ENCODE data around the gene ROBO1. TPM values are rescaled to one million over a fixed set of nuclear protein-coding genes. Genes with fewer than 3 reads are reported as not detected.
A peak's percentile ranks its signal among the peaks of the same experiment; 100 is the strongest.

ROBO1 gene
- total RNA-seq, 1 donor from 2014 or later: 71.7 TPM

DNA sequence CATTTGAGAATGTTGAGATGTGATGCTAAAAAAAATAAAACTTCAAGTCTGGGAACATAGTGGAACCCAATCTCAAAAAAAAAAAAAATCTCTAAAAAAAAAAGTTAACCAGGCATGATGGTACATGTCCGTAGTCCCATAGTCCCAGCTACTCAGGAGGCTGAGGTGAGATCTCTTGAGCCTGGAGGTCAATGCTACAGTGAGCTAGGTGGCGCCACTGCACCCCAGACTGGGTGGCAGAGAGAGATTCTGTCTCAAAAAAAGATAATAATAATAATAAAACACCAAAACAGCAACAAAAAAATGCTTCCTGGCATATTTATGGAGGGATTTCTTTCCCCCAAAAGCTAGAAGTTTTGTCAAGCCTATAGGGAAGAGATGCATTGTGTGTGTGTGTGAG is 361.6 kb downstream of the ROBO1 start:
- Histone ChIP-seq H3K27ac (ENCODE audit: low read depth, low read length) (no peak overlapping the region), H3K9me3 (ENCODE audit: insufficient read depth, low read depth, low read length) (no peaks in the 10 kb centered on the region), H3K27me3 (ENCODE audit: insufficient read depth, low read length) (no peaks in the 10 kb centered on the region), H3K4me1 (ENCODE audit: insufficient read depth, low read length) (no peaks in the 10 kb centered on the region), H2AFZ (ENCODE audit: low read depth, low read length) (no peak overlapping the region), H3K4me3 (ENCODE audit: insufficient read depth, low read depth, low read length) (no peak overlapping the region), H3K79me2 (ENCODE audit: insufficient read depth, low read length) (no peaks in the 10 kb centered on the region), H3K36me3 (ENCODE audit: insufficient read depth, low read length) (no peaks in the 10 kb centered on the region), H4K20me1 (ENCODE audit: insufficient read depth, low read length) (no peaks in the 10 kb centered on the region), H3K9ac (ENCODE audit: low read length) (no peak overlapping the region), H3K4me2 (ENCODE audit: low read length) (no peak overlapping the region)
- no peak for DNase-seq (ENCODE audit: low read depth)
- no peak for FAIRE-seq
- Mint-ChIP-seq H3K27ac (ENCODE audit: unreplicated experiment) (no peak overlapping the region), H3K9me3 (ENCODE audit: unreplicated experiment) (no peaks in the 10 kb centered on the region), H3K4me1 (ENCODE audit: low read depth, unreplicated experiment) (no peaks in the 10 kb centered on the region), H3K36me3 (ENCODE audit: low read depth, unreplicated experiment) (no peaks in the 10 kb centered on the region), H3K27me3 (ENCODE audit: low read depth, unreplicated experiment) (no peaks in the 10 kb centered on the region), H3K4me3 (ENCODE audit: unreplicated experiment) (no peak overlapping the region)
- no peak for TF ChIP-seq EZH2 (IDR thresholded peaks at IDR 0.05; ENCODE audit: insufficient read depth, low read length)
- TF ChIP-seq, protein P1, sequence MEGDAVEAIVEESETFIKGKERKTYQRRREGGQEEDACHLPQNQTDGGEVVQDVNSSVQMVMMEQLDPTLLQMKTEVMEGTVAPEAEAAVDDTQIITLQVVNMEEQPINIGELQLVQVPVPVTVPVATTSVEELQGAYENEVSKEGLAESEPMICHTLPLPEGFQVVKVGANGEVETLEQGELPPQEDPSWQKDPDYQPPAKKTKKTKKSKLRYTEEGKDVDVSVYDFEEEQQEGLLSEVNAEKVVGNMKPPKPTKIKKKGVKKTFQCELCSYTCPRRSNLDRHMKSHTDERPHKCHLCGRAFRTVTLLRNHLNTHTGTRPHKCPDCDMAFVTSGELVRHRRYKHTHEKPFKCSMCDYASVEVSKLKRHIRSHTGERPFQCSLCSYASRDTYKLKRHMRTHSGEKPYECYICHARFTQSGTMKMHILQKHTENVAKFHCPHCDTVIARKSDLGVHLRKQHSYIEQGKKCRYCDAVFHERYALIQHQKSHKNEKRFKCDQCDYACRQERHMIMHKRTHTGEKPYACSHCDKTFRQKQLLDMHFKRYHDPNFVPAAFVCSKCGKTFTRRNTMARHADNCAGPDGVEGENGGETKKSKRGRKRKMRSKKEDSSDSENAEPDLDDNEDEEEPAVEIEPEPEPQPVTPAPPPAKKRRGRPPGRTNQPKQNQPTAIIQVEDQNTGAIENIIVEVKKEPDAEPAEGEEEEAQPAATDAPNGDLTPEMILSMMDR (IDR thresholded peaks at IDR 0.05; ENCODE audit: insufficient read depth, low read depth, low read length): no peak

DNA sequence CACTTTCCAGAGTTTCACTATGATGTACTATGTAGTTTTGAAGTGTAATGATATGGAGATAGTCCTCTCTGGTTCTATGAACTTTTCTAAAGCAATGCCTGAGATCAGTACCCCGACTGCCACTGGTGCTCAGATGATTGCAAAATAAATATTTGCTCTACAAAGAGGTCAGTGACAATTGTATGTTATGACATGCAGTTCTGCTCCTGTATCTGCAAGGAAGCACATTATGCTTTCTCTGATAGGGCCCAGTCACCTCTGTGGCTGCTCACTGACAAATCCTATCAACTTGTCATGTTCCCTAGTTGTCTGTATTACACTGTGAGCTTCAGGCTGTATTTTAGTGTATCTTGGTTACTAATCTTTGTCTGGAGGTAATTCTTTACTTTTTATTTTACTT is 362.6 kb downstream of the ROBO1 start:
- Mint-ChIP-seq H3K27me3 (ENCODE audit: low read depth, unreplicated experiment) (no peaks in the 10 kb centered on the region), H3K36me3 (ENCODE audit: low read depth, unreplicated experiment) (no peaks in the 10 kb centered on the region), H3K4me1 (ENCODE audit: low read depth, unreplicated experiment) (no peaks in the 10 kb centered on the region), H3K4me3 (ENCODE audit: unreplicated experiment) (no peak overlapping the region), H3K27ac (ENCODE audit: unreplicated experiment) (no peak overlapping the region), H3K9me3 (ENCODE audit: unreplicated experiment) (peaks cover 1% of the 10 kb centered on the region)
- no peaks in the 10 kb centered on the region for H3K79me2 ChIP-seq (ENCODE audit: insufficient read depth, low read length)
- H3K4me3 ChIP-seq (ENCODE audit: insufficient read depth, low read depth, low read length): no peak overlapping the region
- peak overlapping the region; percentile 6 for H2AFZ ChIP-seq (ENCODE audit: low read depth, low read length)
- no peak overlapping the region for H3K27ac ChIP-seq (ENCODE audit: low read depth, low read length)
- H3K4me2 ChIP-seq (ENCODE audit: low read length): no peak overlapping the region
- DNase-seq (ENCODE audit: low read depth): no peak
- H4K20me1 ChIP-seq (ENCODE audit: insufficient read depth, low read length): no peaks in the 10 kb centered on the region
- no peak overlapping the region for H3K9ac ChIP-seq (ENCODE audit: low read length)
- H3K4me1 ChIP-seq (ENCODE audit: insufficient read depth, low read length): no peaks in the 10 kb centered on the region
- no peaks in the 10 kb centered on the region for H3K9me3 ChIP-seq (ENCODE audit: insufficient read depth, low read depth, low read length)
- no peaks in the 10 kb centered on the region for H3K36me3 ChIP-seq (ENCODE audit: insufficient read depth, low read length)
- H3K27me3 ChIP-seq (ENCODE audit: insufficient read depth, low read length): no peaks in the 10 kb centered on the region
- no peak for FAIRE-seq
- TF ChIP-seq EZH2 (IDR thresholded peaks at IDR 0.05; ENCODE audit: insufficient read depth, low read length): no peak
- TF ChIP-seq, protein P1 (IDR thresholded peaks at IDR 0.05; ENCODE audit: insufficient read depth, low read depth, low read length): no peak

DNA sequence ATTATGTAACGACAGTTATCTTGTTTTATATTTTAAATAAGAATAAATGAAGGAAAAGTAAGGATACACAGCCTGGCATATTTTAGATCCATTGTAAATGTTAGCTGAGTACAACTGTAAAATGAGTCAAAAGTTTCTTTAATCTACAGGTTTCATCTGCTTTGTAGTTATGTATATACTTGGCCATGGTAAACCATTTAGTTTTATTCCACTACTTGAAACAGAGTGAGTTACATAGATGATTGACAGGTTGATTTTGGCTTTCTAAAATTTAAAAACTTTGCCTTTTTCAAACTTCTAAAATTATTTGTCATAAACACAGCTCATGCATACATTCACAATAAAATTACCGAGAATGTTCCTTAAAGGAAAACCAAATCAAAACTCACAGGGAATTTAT is 371.2 kb downstream of the ROBO1 start:
- peaks cover 7% of the 10 kb centered on the region for H3K9me3 Mint-ChIP-seq (ENCODE audit: unreplicated experiment)
- Histone ChIP-seq H3K79me2 (ENCODE audit: insufficient read depth, low read length) (no peaks in the 10 kb centered on the region), H3K4me2 (ENCODE audit: low read length) (no peak overlapping the region), H4K20me1 (ENCODE audit: insufficient read depth, low read length) (no peaks in the 10 kb centered on the region), H3K27ac (ENCODE audit: low read depth, low read length) (no peak overlapping the region), H3K36me3 (ENCODE audit: insufficient read depth, low read length) (no peaks in the 10 kb centered on the region), H3K9me3 (ENCODE audit: insufficient read depth, low read depth, low read length) (no peaks in the 10 kb centered on the region), H3K4me1 (ENCODE audit: insufficient read depth, low read length) (no peaks in the 10 kb centered on the region), H3K27me3 (ENCODE audit: insufficient read depth, low read length) (no peaks in the 10 kb centered on the region), H2AFZ (ENCODE audit: low read depth, low read length) (no peak overlapping the region), H3K9ac (ENCODE audit: low read length) (no peak overlapping the region), H3K4me3 (ENCODE audit: insufficient read depth, low read depth, low read length) (no peak overlapping the region)
- DNase-seq (ENCODE audit: low read depth) (no peak), FAIRE-seq (no peak)
- no peaks in the 10 kb centered on the region for H3K4me1 Mint-ChIP-seq (ENCODE audit: low read depth, unreplicated experiment)
- no peak overlapping the region for H3K4me3 Mint-ChIP-seq (ENCODE audit: unreplicated experiment)
- H3K27ac Mint-ChIP-seq (ENCODE audit: unreplicated experiment): no peak overlapping the region
- TF ChIP-seq, protein P1 (IDR thresholded peaks at IDR 0.05; ENCODE audit: insufficient read depth, low read depth, low read length): no peak
- no peak for TF ChIP-seq EZH2 (IDR thresholded peaks at IDR 0.05; ENCODE audit: insufficient read depth, low read length)
- H3K36me3 Mint-ChIP-seq (ENCODE audit: low read depth, unreplicated experiment): no peaks in the 10 kb centered on the region
- no peaks in the 10 kb centered on the region for H3K27me3 Mint-ChIP-seq (ENCODE audit: low read depth, unreplicated experiment)
